A673 (cell line): Measurements from ENCODE around the gene CD300A. TPM values are rescaled to one million over a fixed set of nuclear protein-coding genes. Genes with fewer than 3 reads are reported as not detected.

Experiments
- BruUV-seq: library from RNA; stranded (reverse); fragments of 400-500 nt; replicated peaks from 2 replicates; lab custom pipeline; 2021; lab: Mats Ljungman, UMichigan
- CTCF ChIA-PET: fragments of 300-600 bp; sonication (Branson Sonifier 250); formaldehyde crosslinking; loops from one replicate; lab custom pipeline; 2022; ENCODE audit warnings: antibody characterized with exemption; lab: Charles Lee
- POLR2A ChIA-PET: fragments of 300-600 bp; sonication (Branson Sonifier 250); formaldehyde crosslinking; loops from one replicate; lab custom pipeline; 2022; ENCODE audit warnings: antibody characterized with exemption; ENCODE audit not compliant: low non-redundant PET; lab: Charles Lee
- DNase-seq: peaks from one replicate; pipeline ENCODE4 v3.0.0-alpha.2; 2015; ENCODE audit warnings: low spot score
- H3K27ac ChIP-seq: fragments of 200-600 bp; sonication (generic); 2 replicates; pipeline ENCODE4 v1.5.1; 2016; ENCODE audit warnings: mixed run types, low read depth, mild to moderate bottlenecking, mixed read lengths, antibody characterized with exemption, low read length; ENCODE audit not compliant: poor library complexity, severe bottlenecking
- H3K27me3 ChIP-seq: fragments of 200-600 bp; sonication (generic); replicated peaks from 2 replicates; pipeline ENCODE4 v1.6.1; 2017; ENCODE audit warnings: mixed run types, low read depth, mild to moderate bottlenecking, mixed read lengths, antibody characterized with exemption, low read length; ENCODE audit not compliant: insufficient read depth, poor library complexity
- H3K36me3 ChIP-seq: fragments of 200-600 bp; sonication (generic); 2 replicates; pipeline ENCODE4 v1.6.1; 2016; ENCODE audit warnings: mixed run types, mild to moderate bottlenecking, mixed read lengths, antibody characterized with exemption, low read length; ENCODE audit not compliant: insufficient read depth, poor library complexity, severe bottlenecking
- H3K4me1 ChIP-seq: fragments of 200-600 bp; sonication (generic); 2 replicates; pipeline ENCODE4 v1.6.1; 2017; ENCODE audit warnings: mixed run types, mild to moderate bottlenecking, mixed read lengths, antibody characterized with exemption, low read length; ENCODE audit not compliant: insufficient read depth, poor library complexity, severe bottlenecking
- H3K4me3 ChIP-seq: fragments of 200-600 bp; sonication (generic); 2 replicates; pipeline ENCODE4 v1.5.1; 2016; ENCODE audit warnings: low read depth, mixed run types, mild to moderate bottlenecking, mixed read lengths, low read length; ENCODE audit not compliant: poor library complexity, severe bottlenecking
- H3K9me3 ChIP-seq: fragments of 200-600 bp; sonication (generic); 2 replicates; pipeline ENCODE4 v1.6.1; 2016; ENCODE audit warnings: mixed run types, low read depth, mild to moderate bottlenecking, mixed read lengths, antibody characterized with exemption, low read length; ENCODE audit not compliant: poor library complexity, severe bottlenecking
- EZH2 ChIP-seq: fragments of 200-600 bp; sonication (generic); IDR thresholded peaks from 2 replicates; pipeline ENCODE4 v1.6.1; 2017; ENCODE audit warnings: borderline replicate concordance, low read depth, mild to moderate bottlenecking, mixed read lengths, antibody characterized with exemption, low read length; ENCODE audit not compliant: poor library complexity, severe bottlenecking
- intact Hi-C: fragments of 100-400 bp; cut with micrococcal nuclease; formaldehyde crosslinking; loops from one replicate; pipeline ENCODE4 v1.10.0; 2022; ENCODE audit not compliant: unreplicated experiment
- total RNA-seq: library from RNA; stranded (reverse); gene quantifications from 2 replicates; pipeline ENCODE4 v1.2.3, GENCODE V29; 2021
- TF ChIP-seq, protein P1 (sequence below): fragments of 300-800, 200-600 bp; sonication (generic); conservative IDR thresholded peaks from 2 replicates; pipeline ENCODE4 v1.5.1; 2017; ENCODE audit warnings: low read depth, mild to moderate bottlenecking, antibody characterized with exemption, low read length, moderate library complexity, mixed read lengths

Gene CD300A
- total RNA-seq, 1 experiment from 2014 or later = not detected

DNA sequence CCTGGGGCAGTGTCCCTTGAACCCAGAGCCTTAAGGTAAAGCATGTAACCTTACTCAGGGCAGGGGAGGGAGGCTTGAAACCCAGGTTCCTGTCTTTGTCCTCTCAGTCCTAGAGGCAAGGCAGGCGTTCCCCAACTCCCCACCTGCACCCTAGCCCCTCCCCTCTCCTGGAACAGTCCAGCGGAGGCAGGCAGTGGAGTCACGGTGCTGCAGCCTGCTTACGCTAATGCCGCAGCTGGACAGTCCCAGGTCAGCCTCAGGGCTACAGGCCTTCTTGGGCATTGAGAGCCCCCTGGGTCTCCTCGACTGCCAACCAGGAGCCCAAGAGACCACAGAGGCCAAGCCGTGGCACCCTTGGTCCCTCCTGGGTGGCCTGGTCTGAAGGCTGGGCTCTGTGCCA is 6.8 kb upstream of the CD300A start:
- no peak overlapping the region for H3K27ac ChIP-seq
- TF ChIP-seq, protein P1, sequence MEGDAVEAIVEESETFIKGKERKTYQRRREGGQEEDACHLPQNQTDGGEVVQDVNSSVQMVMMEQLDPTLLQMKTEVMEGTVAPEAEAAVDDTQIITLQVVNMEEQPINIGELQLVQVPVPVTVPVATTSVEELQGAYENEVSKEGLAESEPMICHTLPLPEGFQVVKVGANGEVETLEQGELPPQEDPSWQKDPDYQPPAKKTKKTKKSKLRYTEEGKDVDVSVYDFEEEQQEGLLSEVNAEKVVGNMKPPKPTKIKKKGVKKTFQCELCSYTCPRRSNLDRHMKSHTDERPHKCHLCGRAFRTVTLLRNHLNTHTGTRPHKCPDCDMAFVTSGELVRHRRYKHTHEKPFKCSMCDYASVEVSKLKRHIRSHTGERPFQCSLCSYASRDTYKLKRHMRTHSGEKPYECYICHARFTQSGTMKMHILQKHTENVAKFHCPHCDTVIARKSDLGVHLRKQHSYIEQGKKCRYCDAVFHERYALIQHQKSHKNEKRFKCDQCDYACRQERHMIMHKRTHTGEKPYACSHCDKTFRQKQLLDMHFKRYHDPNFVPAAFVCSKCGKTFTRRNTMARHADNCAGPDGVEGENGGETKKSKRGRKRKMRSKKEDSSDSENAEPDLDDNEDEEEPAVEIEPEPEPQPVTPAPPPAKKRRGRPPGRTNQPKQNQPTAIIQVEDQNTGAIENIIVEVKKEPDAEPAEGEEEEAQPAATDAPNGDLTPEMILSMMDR = no peak
- TF ChIP-seq EZH2 = no peak
- peaks cover 17% of the 10 kb centered on the region for H3K4me1 ChIP-seq
- POLR2A ChIA-PET = no interaction called here
- no peak for DNase-seq
- no peak overlapping the region for H3K4me3 ChIP-seq
- H3K36me3 ChIP-seq = no peaks in the 10 kb centered on the region
- intact Hi-C loops = loop anchor here (10.0 kb wide), 1 partner anchor 245 kb away; the partner anchor contains the start of gene TTYH2
- CTCF ChIA-PET = no interaction called here
- H3K9me3 ChIP-seq = no peaks in the 10 kb centered on the region
- no peaks in the 10 kb centered on the region for H3K27me3 ChIP-seq
- BruUV-seq = no TSS peak

DNA sequence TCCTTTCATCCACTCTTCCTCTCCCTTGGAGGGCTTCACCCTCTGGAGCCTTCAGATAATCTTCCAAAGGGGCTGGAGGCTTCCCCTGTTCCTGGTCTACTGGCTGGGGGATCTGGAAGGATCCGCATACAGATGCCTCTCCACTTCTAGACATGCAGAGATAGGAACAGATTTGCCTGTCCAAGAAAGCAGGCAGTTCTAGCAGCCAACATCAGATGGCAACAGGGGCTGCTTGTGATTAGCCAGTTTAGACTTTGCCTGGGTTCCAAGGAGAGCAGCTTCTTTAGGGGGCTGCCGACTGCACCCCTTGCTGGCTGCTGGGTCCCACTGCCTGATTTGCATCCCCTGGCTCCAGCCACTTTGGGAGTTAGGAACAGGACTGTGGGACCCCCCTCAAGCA is 6.2 kb upstream of the CD300A start:
- Histone ChIP-seq H3K27ac (no peak overlapping the region), H3K36me3 (no peaks in the 10 kb centered on the region), H3K27me3 (no peaks in the 10 kb centered on the region), H3K4me3 (no peak overlapping the region), H3K9me3 (no peaks in the 10 kb centered on the region), H3K4me1 (peaks cover 11% of the 10 kb centered on the region)
- no peak for TF ChIP-seq EZH2
- TF ChIP-seq, protein P1 = no peak
- no peak for DNase-seq
- no TSS peak for BruUV-seq
- intact Hi-C loops = no loop called here
- ChIA-PET CTCF (interaction anchor here (0.7 kb wide), 1 partner anchor 206 kb away, joined by 7 read pairs; no protein-coding TSS in a partner anchor), POLR2A (no interaction called here)

DNA sequence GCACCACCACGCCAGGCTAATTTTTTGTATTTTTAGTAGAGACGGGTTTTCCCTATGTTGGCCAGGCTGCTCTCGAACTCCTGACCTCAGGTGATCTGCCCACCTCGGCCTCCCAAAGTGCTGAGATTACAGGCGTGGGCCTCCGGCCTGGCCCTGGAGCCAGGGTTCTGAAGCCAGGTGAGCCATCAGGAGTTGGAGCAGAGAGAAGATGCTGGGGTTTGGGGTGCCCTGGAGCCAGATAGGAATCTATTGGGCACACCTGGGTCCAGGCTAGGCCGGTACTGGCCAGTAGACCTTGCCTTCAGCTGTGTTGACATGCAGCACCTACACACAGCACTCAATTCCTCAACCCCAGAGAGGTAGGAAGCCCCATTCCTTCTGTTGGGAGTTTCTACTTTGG is 5.4 kb upstream of the CD300A start:
- Histone ChIP-seq H3K36me3 (no peaks in the 10 kb centered on the region), H3K4me3 (no peak overlapping the region), H3K4me1 (peaks cover 3% of the 10 kb centered on the region), H3K9me3 (no peaks in the 10 kb centered on the region), H3K27me3 (no peaks in the 10 kb centered on the region), H3K27ac (no peak overlapping the region)
- TF ChIP-seq, protein P1 = no peak
- TF ChIP-seq EZH2 = no peak
- intact Hi-C loops = no loop called here
- BruUV-seq = no TSS peak
- POLR2A ChIA-PET = no interaction called here
- no peak for DNase-seq
- CTCF ChIA-PET = interaction anchor here (0.6 kb wide), 1 partner anchor 93 kb away, joined by 4 read pairs; no protein-coding TSS in a partner anchor
